TTC549 (cell line): Measurements from ENCODE around the gene GALNTL6.
"Not testable (repeated sequence)": the region's sequence is repeated elsewhere in the genome, so short reads cannot be mapped to it uniquely, and the experiment has no call there.

ENCODE experiments used
- FAIRE-seq: peaks from 2 replicates; lab custom pipeline; 2012; peaks lifted over from hg19 to GRCh38; lab: Jason Lieb, UNC

The GALNTL6 gene

GRCh38 chr4:172995161-172995560 lies 1182.0 kb downstream of the GALNTL6 start:
- no peak for FAIRE-seq

- FAIRE-seq = no peak
Measured at GRCh38 chr4:172995704-172996103, 1182.5 kb downstream of the GALNTL6 start.

GRCh38 chr4:172996571-172997216 lies 1183.5 kb downstream of the GALNTL6 start:
- no peak for FAIRE-seq

GRCh38 chr4:172997217-172997609 lies 1184.0 kb downstream of the GALNTL6 start:
- no peak for FAIRE-seq

- no peak for FAIRE-seq
Measured at GRCh38 chr4:172997856-172998255, 1184.7 kb downstream of the GALNTL6 start.

GRCh38 chr4:172998527-172999469 lies 1185.6 kb downstream of the GALNTL6 start:
- FAIRE-seq = no peak

GRCh38 chr4:173001571-173001970 lies 1188.4 kb downstream of the GALNTL6 start:
- no peak for FAIRE-seq

- FAIRE-seq = no peak
Measured at GRCh38 chr4:173002830-173003561, 1189.8 kb downstream of the GALNTL6 start.

GRCh38 chr4:173005912-173006633 lies 1192.9 kb downstream of the GALNTL6 start:
- FAIRE-seq = no peak

GRCh38 chr4:173008436-173008835 lies 1195.2 kb downstream of the GALNTL6 start:
- FAIRE-seq = no peak

- no peak for FAIRE-seq
Measured at GRCh38 chr4:173009129-173009823, 1196.1 kb downstream of the GALNTL6 start.

- no peak for FAIRE-seq
Measured at GRCh38 chr4:173012608-173013007, 1199.4 kb downstream of the GALNTL6 start.

- FAIRE-seq = no peak
Measured at GRCh38 chr4:173013232-173013930, 1200.2 kb downstream of the GALNTL6 start.

GRCh38 chr4:173014113-173014558 lies 1200.9 kb downstream of the GALNTL6 start:
- FAIRE-seq = no peak

- FAIRE-seq = no peak
Measured at GRCh38 chr4:173014836-173015235, 1201.6 kb downstream of the GALNTL6 start.

GRCh38 chr4:173017802-173018201 lies 1204.6 kb downstream of the GALNTL6 start:
- no peak for FAIRE-seq

GRCh38 chr4:173018446-173018845 lies 1205.2 kb downstream of the GALNTL6 start:
- no peak for FAIRE-seq

- FAIRE-seq = no peak
Measured at GRCh38 chr4:173019664-173020063, 1206.5 kb downstream of the GALNTL6 start.

GRCh38 chr4:173021746-173022573 lies 1208.8 kb downstream of the GALNTL6 start:
- not testable (repeated sequence) for FAIRE-seq

- no peak for FAIRE-seq
Measured at GRCh38 chr4:173024203-173024602, 1211.0 kb downstream of the GALNTL6 start.
